ENCODE data around the gene UNC45B. TPM values are rescaled to one million over a fixed set of nuclear protein-coding genes. Genes with fewer than 3 reads are reported as not detected.
"Not testable (repeated sequence)": the region's sequence is repeated elsewhere in the genome, so short reads cannot be mapped to it uniquely, and the experiment has no call there.

UNC45B gene
- total RNA-seq, 1 donor from 2014 or later, result 205 TPM

DNA sequence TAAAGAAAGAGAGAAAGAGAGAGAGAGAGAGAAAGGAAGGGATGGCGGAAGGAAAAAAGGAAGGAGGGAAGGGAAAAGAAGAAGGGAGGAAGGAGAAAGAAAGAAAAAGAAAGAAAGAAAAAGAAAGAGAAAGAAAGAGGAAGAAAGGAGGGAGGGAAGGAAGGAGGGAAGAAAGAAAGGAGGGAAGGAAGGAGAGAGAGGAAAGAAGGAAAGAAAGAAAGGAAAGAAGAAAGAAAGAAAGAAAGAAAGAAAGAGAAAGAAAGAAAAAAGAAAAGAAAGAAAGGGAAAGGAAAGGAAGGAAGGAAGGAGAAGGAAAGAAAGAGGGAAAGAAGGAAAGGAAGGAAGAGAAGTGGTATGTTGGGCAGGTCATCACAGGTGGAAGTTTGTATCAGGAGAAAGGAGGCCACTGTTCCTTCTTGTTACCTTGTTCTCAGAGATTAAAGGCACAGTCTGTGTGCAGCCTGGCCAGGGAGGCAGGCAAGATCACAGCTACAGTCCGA lies 27.3 kb downstream of the UNC45B start:
- Histone ChIP-seq H3K4me1 (peaks cover 10% of the 10 kb centered on the region), H3K9me3 (replicated peaks) (no peaks in the 10 kb centered on the region), H3K4me3 (no peak overlapping the region), H3K36me3 (peaks cover 58% of the 10 kb centered on the region), H3K27me3 (ENCODE audit: low read depth) (no peaks in the 10 kb centered on the region), H3K27ac (replicated peaks) (no peak overlapping the region)
- DNase-seq, result no peak
- TF ChIP-seq, protein P1, sequence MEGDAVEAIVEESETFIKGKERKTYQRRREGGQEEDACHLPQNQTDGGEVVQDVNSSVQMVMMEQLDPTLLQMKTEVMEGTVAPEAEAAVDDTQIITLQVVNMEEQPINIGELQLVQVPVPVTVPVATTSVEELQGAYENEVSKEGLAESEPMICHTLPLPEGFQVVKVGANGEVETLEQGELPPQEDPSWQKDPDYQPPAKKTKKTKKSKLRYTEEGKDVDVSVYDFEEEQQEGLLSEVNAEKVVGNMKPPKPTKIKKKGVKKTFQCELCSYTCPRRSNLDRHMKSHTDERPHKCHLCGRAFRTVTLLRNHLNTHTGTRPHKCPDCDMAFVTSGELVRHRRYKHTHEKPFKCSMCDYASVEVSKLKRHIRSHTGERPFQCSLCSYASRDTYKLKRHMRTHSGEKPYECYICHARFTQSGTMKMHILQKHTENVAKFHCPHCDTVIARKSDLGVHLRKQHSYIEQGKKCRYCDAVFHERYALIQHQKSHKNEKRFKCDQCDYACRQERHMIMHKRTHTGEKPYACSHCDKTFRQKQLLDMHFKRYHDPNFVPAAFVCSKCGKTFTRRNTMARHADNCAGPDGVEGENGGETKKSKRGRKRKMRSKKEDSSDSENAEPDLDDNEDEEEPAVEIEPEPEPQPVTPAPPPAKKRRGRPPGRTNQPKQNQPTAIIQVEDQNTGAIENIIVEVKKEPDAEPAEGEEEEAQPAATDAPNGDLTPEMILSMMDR (IDR thresholded peaks at IDR 0.05; ENCODE audit: borderline replicate concordance), result no peak
- intact Hi-C loops (cut with micrococcal nuclease), result loop anchor here (10.0 kb wide), 1 partner anchor 360 kb away; the partner anchor contains the start of gene SLFN12L

DNA sequence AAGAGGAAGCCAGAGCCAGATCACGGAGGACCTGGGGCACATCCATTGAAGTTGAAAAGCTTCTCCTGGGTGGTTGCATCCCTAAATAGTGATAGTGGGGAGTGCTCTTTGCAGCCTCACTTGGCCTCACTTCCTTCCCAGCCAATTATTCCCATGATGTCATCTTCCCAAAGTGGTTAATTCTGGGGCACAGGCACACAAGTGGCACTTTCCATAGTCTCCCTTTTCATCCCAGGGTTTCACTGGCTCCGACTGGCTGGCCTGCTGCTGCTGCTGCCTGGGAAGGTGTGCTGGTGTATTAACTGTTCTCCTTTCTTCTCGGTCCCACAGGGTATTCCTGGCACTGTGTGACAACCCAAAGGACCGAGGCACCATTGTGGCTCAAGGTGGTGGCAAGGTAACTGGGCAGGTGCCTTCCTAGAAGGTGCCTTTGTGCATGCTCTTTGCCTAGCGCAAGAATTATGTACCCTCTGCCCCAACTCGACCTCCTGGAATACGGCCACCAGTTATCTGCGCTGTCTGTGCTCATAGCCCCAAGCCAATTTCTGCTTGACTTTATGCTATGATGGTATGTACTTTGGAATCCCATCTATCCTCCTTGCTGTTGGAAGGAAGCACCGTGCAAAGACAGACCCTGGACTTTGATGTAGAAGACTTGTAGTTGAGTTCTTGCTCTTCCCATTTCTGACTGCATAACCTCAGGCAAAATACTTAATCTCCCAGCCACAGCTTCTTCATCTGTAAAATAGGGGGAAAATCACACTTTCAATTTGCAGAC lies 28.2 kb downstream of the UNC45B start:
- TF ChIP-seq, protein P1 (IDR thresholded peaks at IDR 0.05; ENCODE audit: borderline replicate concordance), result no peak
- Histone ChIP-seq H3K4me3 (no peak overlapping the region), H3K4me1 (peaks cover 10% of the 10 kb centered on the region), H3K9me3 (replicated peaks) (no peaks in the 10 kb centered on the region), H3K27ac (replicated peaks) (no peak overlapping the region), H3K36me3 (peaks cover 59% of the 10 kb centered on the region), H3K27me3 (ENCODE audit: low read depth) (no peaks in the 10 kb centered on the region)
- DNase-seq, result no peak
- intact Hi-C loops (cut with micrococcal nuclease), result loop anchor here (10.0 kb wide), 1 partner anchor 359 kb away; the partner anchor contains the start of gene SLFN12L

DNA sequence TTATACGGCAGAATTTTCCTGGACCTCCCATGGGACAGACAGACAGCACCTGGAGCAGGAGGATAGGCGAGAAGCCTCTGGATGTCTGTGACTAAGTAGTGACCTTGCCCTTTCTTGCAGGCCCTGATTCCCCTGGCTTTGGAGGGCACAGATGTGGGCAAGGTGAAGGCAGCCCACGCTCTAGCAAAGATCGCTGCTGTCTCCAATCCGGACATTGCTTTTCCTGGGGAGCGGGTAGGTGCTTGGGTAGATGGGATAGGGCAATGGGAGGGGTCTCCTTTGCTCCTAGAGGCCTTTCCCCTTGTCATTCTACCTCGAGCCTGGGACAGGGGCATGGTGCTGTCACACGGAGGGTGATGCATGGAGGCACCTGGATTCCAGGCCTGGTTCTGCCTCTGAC lies 29.3 kb downstream of the UNC45B start:
- intact Hi-C loops (cut with micrococcal nuclease), result loop anchor here (10.0 kb wide), 1 partner anchor 358 kb away; the partner anchor contains the start of gene SLFN12L
- TF ChIP-seq, protein P1 (IDR thresholded peaks at IDR 0.05; ENCODE audit: borderline replicate concordance), result no peak
- Histone ChIP-seq H3K4me3 (no peak overlapping the region), H3K27ac (replicated peaks) (no peak overlapping the region), H3K27me3 (ENCODE audit: low read depth) (no peaks in the 10 kb centered on the region), H3K36me3 (peaks cover 64% of the 10 kb centered on the region), H3K9me3 (replicated peaks) (no peaks in the 10 kb centered on the region), H3K4me1 (peaks cover 6% of the 10 kb centered on the region)
- no peak for DNase-seq

DNA sequence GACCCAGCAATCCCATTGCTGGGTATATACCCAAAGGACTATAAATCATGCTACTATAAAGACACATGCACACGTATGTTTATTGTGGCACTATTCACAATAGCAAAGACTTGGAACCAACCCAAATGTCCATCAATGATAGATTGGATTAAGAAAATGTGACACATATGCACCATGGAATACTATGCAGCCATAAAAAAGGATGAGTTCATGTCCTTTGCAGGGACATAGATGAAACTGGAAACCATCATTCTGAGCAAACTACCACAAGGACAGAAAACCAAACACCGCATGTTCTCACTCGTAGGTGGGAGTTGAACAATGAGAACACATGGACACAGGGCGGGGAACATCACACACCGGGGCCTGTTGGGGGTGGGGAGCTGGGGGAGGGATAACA lies 31.8 kb downstream of the UNC45B start:
- not testable (repeated sequence) for H3K27ac ChIP-seq (replicated peaks); H3K4me3 ChIP-seq; H3K9me3 ChIP-seq (replicated peaks); H3K27me3 ChIP-seq (ENCODE audit: low read depth); H3K4me1 ChIP-seq; DNase-seq
- intact Hi-C loops (cut with micrococcal nuclease), result loop anchor here (10.0 kb wide), 1 partner anchor 355 kb away; the partner anchor contains the start of gene SLFN12L
- H3K36me3 ChIP-seq, result peaks cover 61% of the 10 kb centered on the region

DNA sequence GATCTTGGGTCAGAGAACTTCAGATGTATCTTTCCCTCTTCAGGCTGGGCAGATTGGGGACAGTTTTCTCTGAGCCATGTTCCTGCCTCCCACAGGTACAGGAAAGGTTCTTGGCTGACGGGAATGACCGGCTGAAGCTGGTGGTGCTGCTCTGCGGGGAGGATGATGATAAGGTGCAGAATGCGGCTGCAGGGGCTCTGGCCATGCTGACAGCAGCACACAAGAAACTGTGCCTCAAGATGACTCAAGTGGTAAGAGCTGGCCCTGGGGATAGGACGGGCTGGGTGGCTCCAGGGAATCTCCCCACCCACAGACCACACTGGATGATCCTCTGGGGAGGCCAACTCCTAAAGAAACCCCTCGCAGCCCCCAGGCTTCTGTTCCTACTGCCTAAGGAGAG lies 35.7 kb downstream of the UNC45B start:
- Histone ChIP-seq H3K9me3 (replicated peaks) (no peaks in the 10 kb centered on the region), H3K4me3 (no peak overlapping the region), H3K4me1 (no peaks in the 10 kb centered on the region), H3K27me3 (ENCODE audit: low read depth) (no peaks in the 10 kb centered on the region), H3K27ac (replicated peaks) (no peak overlapping the region), H3K36me3 (peaks cover 52% of the 10 kb centered on the region)
- intact Hi-C loops (cut with micrococcal nuclease), result no loop called here
- DNase-seq, result no peak
- TF ChIP-seq, protein P1 (IDR thresholded peaks at IDR 0.05; ENCODE audit: borderline replicate concordance), result no peak

DNA sequence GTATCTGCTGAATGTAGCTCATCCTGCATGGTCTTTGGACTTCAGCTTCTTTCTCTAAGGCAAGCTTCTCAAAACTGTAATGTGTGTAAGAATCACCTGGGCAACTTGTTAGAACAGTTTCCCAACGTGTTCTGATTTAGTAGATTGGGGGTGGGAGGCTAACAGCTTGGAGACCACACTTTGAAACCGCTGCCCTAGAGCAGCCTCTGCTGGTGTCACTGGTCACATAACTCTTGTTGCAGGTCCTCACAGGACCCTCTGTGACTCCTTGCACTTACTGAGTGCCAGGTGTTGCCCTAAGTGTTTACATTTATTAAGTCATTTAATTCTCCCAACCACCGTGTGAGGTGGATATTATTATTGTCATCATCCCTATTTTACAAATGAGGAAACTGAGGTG lies 36.7 kb downstream of the UNC45B start:
- H3K9me3 ChIP-seq (replicated peaks), result no peaks in the 10 kb centered on the region
- DNase-seq, result no peak
- TF ChIP-seq, protein P1 (IDR thresholded peaks at IDR 0.05; ENCODE audit: borderline replicate concordance), result no peak
- H3K4me1 ChIP-seq, result no peaks in the 10 kb centered on the region
- H3K4me3 ChIP-seq, result no peak overlapping the region
- H3K27ac ChIP-seq (replicated peaks), result no peak overlapping the region
- intact Hi-C loops (cut with micrococcal nuclease), result no loop called here
- H3K27me3 ChIP-seq (ENCODE audit: low read depth), result no peaks in the 10 kb centered on the region
- H3K36me3 ChIP-seq, result peaks cover 51% of the 10 kb centered on the region
